ENCODE data around the gene MOAP1.

DNA sequence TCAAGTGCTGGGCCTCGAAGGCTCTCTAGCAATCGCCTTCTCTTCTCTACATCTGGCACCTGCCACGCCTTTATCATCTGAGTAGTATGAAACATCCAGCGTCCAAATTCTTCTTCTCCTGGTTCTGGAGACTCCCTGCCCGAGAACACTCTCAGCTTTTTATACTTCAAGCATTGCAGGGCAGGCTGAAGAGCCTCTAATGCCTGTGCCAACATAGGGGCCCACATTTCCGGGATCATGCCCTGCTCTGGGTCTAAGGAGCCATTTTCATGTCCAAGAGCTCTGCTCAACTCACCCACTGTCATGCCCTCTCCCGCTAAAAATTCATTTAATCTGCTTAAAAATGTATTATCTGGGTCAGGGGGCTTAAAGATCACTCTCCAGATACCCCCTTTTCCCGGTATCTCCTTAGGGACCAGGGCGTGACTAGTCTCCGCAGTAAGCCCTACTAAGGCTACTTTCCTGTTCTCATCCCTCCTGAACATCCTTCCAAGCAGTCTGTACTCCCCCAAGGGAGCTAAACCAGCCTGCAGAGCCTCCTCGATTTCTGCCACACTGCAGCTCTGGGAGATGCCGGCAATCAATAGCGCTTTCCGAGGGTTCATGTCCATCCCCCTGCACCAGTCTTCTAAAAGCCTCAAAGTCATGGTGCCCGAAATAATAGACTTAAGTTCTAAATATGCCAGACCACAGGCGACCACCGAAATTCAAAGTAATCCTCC lies 940 bp downstream of the MOAP1 start:
- TF ChIP-seq POLR2A (IDR thresholded peaks at IDR 0.05; ENCODE audit: low read depth, low read length): no peak
- no peak for TF ChIP-seq POLR2AphosphoS5 (IDR thresholded peaks at IDR 0.05; ENCODE audit: low read depth, low read length)
- TF ChIP-seq TAF1 (IDR thresholded peaks at IDR 0.05; ENCODE audit: borderline replicate concordance, low read depth, low read length): no peak
